PC-3 (cell line): Measurements from ENCODE around the gene ATG101. TPM values are rescaled to one million over a fixed set of nuclear protein-coding genes. Genes with fewer than 3 reads are reported as not detected.

Experiments
- ATAC-seq: fragments of 200-7000 bp; cut with Tn5 transposase; 2 replicates; pipeline ENCODE4 v1.9.1; 2020; ENCODE audit warnings: mild to moderate bottlenecking, moderate library complexity
- BruUV-seq: library from RNA; stranded (reverse); fragments of 400-500 nt; replicated peaks from 2 replicates; lab custom pipeline; 2021; lab: Mats Ljungman, UMichigan
- CTCF ChIA-PET: fragments of 300-600 bp; sonication (Branson Sonifier 250); formaldehyde crosslinking; loops from one replicate; lab custom pipeline; 2022; ENCODE audit warnings: antibody characterized with exemption; lab: Charles Lee
- POLR2A ChIA-PET: fragments of 300-600 bp; sonication (Branson Sonifier 250); formaldehyde crosslinking; loops from one replicate; lab custom pipeline; 2022; ENCODE audit warnings: antibody characterized with exemption; ENCODE audit not compliant: unreplicated experiment; lab: Charles Lee
- DNase-seq: peaks from one replicate; pipeline ENCODE4 v3.0.0-alpha.2; 2015
- H2AFZ ChIP-seq: fragments of 300-600 bp; sonication (generic); 2 replicates; pipeline ENCODE4 v1.6.0; 2016; ENCODE audit warnings: antibody characterized with exemption, low read length
- H3F3A ChIP-seq: fragments of 300-600 bp; sonication (generic); one replicate; pipeline ENCODE4 v1.6.0; 2017; ENCODE audit warnings: antibody characterized with exemption, low read length, control low read depth, mild to moderate bottlenecking; ENCODE audit not compliant: unreplicated experiment
- H3K27ac ChIP-seq: fragments of 300-600 bp; sonication (generic); 2 replicates; pipeline ENCODE4 v1.5.1; 2016; ENCODE audit warnings: mild to moderate bottlenecking, low read length
- H3K27me3 ChIP-seq: fragments of 300-600 bp; sonication (generic); 2 replicates; pipeline ENCODE4 v1.6.1; 2016; ENCODE audit warnings: low read length, mixed read lengths
- H3K36me3 ChIP-seq: fragments of 300-600 bp; sonication (generic); 2 replicates; pipeline ENCODE4 v1.6.1; 2016; ENCODE audit warnings: low read depth, mixed run types, low read length, mixed read lengths
- H3K4me1 ChIP-seq: fragments of 300-600 bp; sonication (generic); 2 replicates; pipeline ENCODE4 v1.5.1; 2016; ENCODE audit warnings: low read length; ENCODE audit not compliant: insufficient read depth
- H3K4me2 ChIP-seq: fragments of 300-600 bp; sonication (generic); 2 replicates; pipeline ENCODE4 v1.6.0; 2016; ENCODE audit warnings: low read length
- H3K4me3 ChIP-seq: fragments of 300-600 bp; sonication (generic); 2 replicates; pipeline ENCODE4 v1.5.1; 2016; ENCODE audit warnings: mild to moderate bottlenecking, low read length, mixed read lengths
- H3K79me2 ChIP-seq: fragments of 300-600 bp; sonication (generic); 2 replicates; pipeline ENCODE4 v1.6.1; 2017; ENCODE audit warnings: low read length, mixed read lengths
- H3K9ac ChIP-seq: fragments of 300-600 bp; sonication (generic); 2 replicates; pipeline ENCODE4 v1.6.0; 2016; ENCODE audit warnings: mild to moderate bottlenecking, low read length
- H3K9me2 ChIP-seq: fragments of 300-600 bp; sonication (generic); replicated peaks from 2 replicates; pipeline ENCODE4 v1.6.1; 2016; ENCODE audit warnings: mixed run types, low read length, mixed read lengths
- H3K9me3 ChIP-seq: fragments of 300-600 bp; sonication (generic); 2 replicates; pipeline ENCODE4 v1.6.1; 2016; ENCODE audit warnings: low read length, mixed read lengths
- H4K20me1 ChIP-seq: fragments of 300-600 bp; sonication (generic); 2 replicates; pipeline ENCODE4 v1.6.1; 2016; ENCODE audit warnings: low read length, mixed read lengths
- CTCF ChIP-seq: fragments of 300-600 bp; sonication (generic); conservative IDR thresholded peaks from 2 replicates; pipeline ENCODE4 v1.5.1; 2017; ENCODE audit warnings: antibody characterized with exemption, low read depth, mild to moderate bottlenecking, low read length
- EZH2 ChIP-seq: fragments of 300-600 bp; sonication (generic); IDR thresholded peaks from one replicate; pipeline ENCODE4 v1.6.1; 2017; ENCODE audit warnings: antibody characterized with exemption, mild to moderate bottlenecking, low read length; ENCODE audit not compliant: unreplicated experiment
- EZH2phosphoT487 ChIP-seq: fragments of 300-600 bp; sonication (generic); IDR thresholded peaks from 2 replicates; pipeline ENCODE4 v1.6.1; 2018; ENCODE audit warnings: mild to moderate bottlenecking, antibody characterized with exemption, low read length, borderline replicate concordance
- intact Hi-C: fragments of 100-400 bp; cut with micrococcal nuclease; formaldehyde crosslinking; loops from 2 replicates; pipeline ENCODE4 v1.9.0; 2023
- total RNA-seq: library from RNA; depleted of rRNA; stranded (reverse); fragments of >200 nt; gene quantifications from 2 replicates; pipeline ENCODE4 v1.2.3, GENCODE V29; 2014

ATG101 gene
- total RNA-seq, 1 experiment from 2014 or later, result 110 TPM

GRCh38 chr12:52058631-52059361 lies 11.0 kb upstream of the ATG101 start:
- Histone ChIP-seq H3K9me3 (no peaks in the 10 kb centered on the region), H3K79me2 (no peaks in the 10 kb centered on the region), H3K4me2 (no peak overlapping the region), H2AFZ (no peak overlapping the region), H3K9me2 (no peaks in the 10 kb centered on the region), H3K4me1 (no peaks in the 10 kb centered on the region), H3K27ac (no peak overlapping the region), H3K36me3 (peaks cover 19% of the 10 kb centered on the region; the same call in 1 of the 2 replicates), H3K27me3 (no peaks in the 10 kb centered on the region), H3F3A (no peaks in the 10 kb centered on the region), H4K20me1 (peaks cover 20% of the 10 kb centered on the region), H3K9ac (no peak overlapping the region), H3K4me3 (no peak overlapping the region)
- CTCF ChIA-PET, result no interaction called here
- no peak for DNase-seq
- POLR2A ChIA-PET, result no interaction called here
- BruUV-seq, result no TSS peak
- no peak for ATAC-seq
- intact Hi-C loops, result no loop called here
- TF ChIP-seq CTCF (no peak), EZH2 (no peak), EZH2phosphoT487 (no peak)

GRCh38 chr12:52059582-52060497 lies 9.9 kb upstream of the ATG101 start:
- POLR2A ChIA-PET, result no interaction called here
- Histone ChIP-seq H3K27me3 (no peaks in the 10 kb centered on the region), H3K4me1 (no peaks in the 10 kb centered on the region), H3F3A (no peaks in the 10 kb centered on the region), H3K36me3 (peaks cover 19% of the 10 kb centered on the region; the same call in 1 of the 2 replicates), H3K4me3 (no peak overlapping the region), H3K27ac (no peak overlapping the region), H3K9ac (no peak overlapping the region), H2AFZ (no peak overlapping the region), H3K9me2 (no peaks in the 10 kb centered on the region), H3K9me3 (no peaks in the 10 kb centered on the region), H4K20me1 (0 out of 2 replicates have a peak, but pooled peaks cover 10% of the 10 kb centered on the region), H3K4me2 (no peak overlapping the region), H3K79me2 (no peaks in the 10 kb centered on the region)
- CTCF ChIA-PET, result interaction anchor here (0.5 kb wide), 1 partner anchor 56 kb away, joined by 3 read pairs; no protein-coding TSS in a partner anchor
- TF ChIP-seq EZH2, result no peak
- TF ChIP-seq EZH2phosphoT487, result no peak
- TF ChIP-seq CTCF, result no peak
- BruUV-seq, result no TSS peak
- intact Hi-C loops, result no loop called here
- ATAC-seq, result no peak
- no peak for DNase-seq
